ENCODE results near the gene PSEN2.

DNA sequence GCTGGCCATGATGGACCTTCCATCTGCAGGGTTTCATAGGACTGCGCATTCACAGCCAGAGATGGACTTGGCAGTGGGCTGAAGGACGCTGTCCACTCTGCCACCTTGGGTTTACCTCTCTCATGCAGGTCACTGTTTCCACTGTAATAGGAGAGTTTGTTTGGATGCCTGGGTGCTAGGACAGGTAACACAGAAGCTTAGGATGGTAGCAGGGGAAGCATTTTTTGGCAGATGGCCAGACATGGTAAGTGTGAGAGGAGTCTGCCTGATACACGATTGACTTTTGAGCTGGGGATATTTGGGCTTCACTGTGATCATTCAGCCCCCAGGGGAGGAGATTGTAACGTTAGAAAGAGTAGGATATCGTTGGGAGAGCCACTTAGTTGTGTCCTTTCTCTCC lies 11.8 kb downstream of the PSEN2 start:
- TF ChIP-seq, protein P1, sequence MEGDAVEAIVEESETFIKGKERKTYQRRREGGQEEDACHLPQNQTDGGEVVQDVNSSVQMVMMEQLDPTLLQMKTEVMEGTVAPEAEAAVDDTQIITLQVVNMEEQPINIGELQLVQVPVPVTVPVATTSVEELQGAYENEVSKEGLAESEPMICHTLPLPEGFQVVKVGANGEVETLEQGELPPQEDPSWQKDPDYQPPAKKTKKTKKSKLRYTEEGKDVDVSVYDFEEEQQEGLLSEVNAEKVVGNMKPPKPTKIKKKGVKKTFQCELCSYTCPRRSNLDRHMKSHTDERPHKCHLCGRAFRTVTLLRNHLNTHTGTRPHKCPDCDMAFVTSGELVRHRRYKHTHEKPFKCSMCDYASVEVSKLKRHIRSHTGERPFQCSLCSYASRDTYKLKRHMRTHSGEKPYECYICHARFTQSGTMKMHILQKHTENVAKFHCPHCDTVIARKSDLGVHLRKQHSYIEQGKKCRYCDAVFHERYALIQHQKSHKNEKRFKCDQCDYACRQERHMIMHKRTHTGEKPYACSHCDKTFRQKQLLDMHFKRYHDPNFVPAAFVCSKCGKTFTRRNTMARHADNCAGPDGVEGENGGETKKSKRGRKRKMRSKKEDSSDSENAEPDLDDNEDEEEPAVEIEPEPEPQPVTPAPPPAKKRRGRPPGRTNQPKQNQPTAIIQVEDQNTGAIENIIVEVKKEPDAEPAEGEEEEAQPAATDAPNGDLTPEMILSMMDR (IDR thresholded peaks at IDR 0.05; ENCODE audit: low read length) = no peak
- no peak for TF ChIP-seq EZH2 (IDR thresholded peaks at IDR 0.05; ENCODE audit: borderline replicate concordance, low read length)
